Thoracic aorta endothelial cell (primary cell): ENCODE measurements around the gene COX11. TPM values are rescaled to one million over a fixed set of nuclear protein-coding genes. Genes with fewer than 3 reads are reported as not detected.

Experiments
- small RNA-seq: library from RNA; depleted of rRNA; stranded (forward); fragments of <200 nt; gene quantifications from one replicate; pipeline ENCODE3, GENCODE V24; 2012
- total RNA-seq: library from RNA; depleted of rRNA; stranded (reverse); fragments of >200 nt; gene quantifications from 2 replicates; pipeline ENCODE4 v1.2.3, GENCODE V29; 2012

COX11 gene
- 41.5 and 52.3 TPM in 2 replicates for total RNA-seq

GRCh38 chr17:54968262-54968987, at the start of gene COX11, which contains the start of gene STXBP4:
Gene COX11 (minus strand): TSS chr17:54968654. CDS start chr17:54968646, 8 bp downstream.
Gene STXBP4 (plus strand): TSS chr17:54968765. CDS start chr17:54986220, 17,455 bp downstream.

Small RNA genes within 50 kb of the gene (small RNA-seq; reads per million reads assigned to genes)
- not detected for gene AC007485.1

Other genes starting within 250 kb of the COX11 start
- 3.4 and 5.2 TPM in 2 replicates for gene TOM1L1, start 67.8 kb downstream of the COX11 start, total RNA-seq
- gene STXBP4, start 111 bp upstream of the COX11 start, total RNA-seq: 34.2 and 39.1 TPM in 2 replicates